Activated CD4-positive, alpha-beta T cell treated with anti-CD3 and anti-CD28 coated beads, Interleukin-2, amount 10 ng/mL, durations not matched to agents 24 days and 14 days (primary cell): ENCODE results near the gene PTPRN2. TPM values are rescaled to one million over a fixed set of nuclear protein-coding genes. Genes with fewer than 3 reads are reported as not detected.

ENCODE experiments used
- DNase-seq: peaks from one replicate; pipeline ENCODE4 v3.0.0; 2022
- H3K27ac Mint-ChIP-seq: one replicate; pipeline ENCODE4 v1.8.0; 2022; ENCODE audit warnings: mild to moderate bottlenecking, mixed read lengths
- H3K27me3 Mint-ChIP-seq: one replicate; pipeline ENCODE4 v1.8.0; 2022; ENCODE audit warnings: mixed read lengths
- H3K36me3 Mint-ChIP-seq: one replicate; pipeline ENCODE4 v1.8.0; 2022; ENCODE audit warnings: low read depth, mild to moderate bottlenecking, mixed read lengths
- H3K4me1 Mint-ChIP-seq: one replicate; pipeline ENCODE4 v1.8.0; 2021; ENCODE audit warnings: mixed read lengths
- H3K4me3 Mint-ChIP-seq: one replicate; pipeline ENCODE4 v1.8.0; 2022; ENCODE audit warnings: mild to moderate bottlenecking, moderate library complexity, mixed read lengths
- H3K9me3 Mint-ChIP-seq: one replicate; pipeline ENCODE4 v1.8.0; 2021; ENCODE audit warnings: mixed read lengths
- intact Hi-C: fragments of 100-400 bp; cut with micrococcal nuclease; formaldehyde crosslinking; loops from one replicate; pipeline ENCODE4 v1.15.1; 2023
- total RNA-seq: library from RNA; stranded (reverse); gene quantifications from 2 replicates; pipeline ENCODE4 v1.2.3, GENCODE V29; 2022

PTPRN2 gene
- total RNA-seq, 1 donor from 2014 or later, result 0.33 TPM

DNA sequence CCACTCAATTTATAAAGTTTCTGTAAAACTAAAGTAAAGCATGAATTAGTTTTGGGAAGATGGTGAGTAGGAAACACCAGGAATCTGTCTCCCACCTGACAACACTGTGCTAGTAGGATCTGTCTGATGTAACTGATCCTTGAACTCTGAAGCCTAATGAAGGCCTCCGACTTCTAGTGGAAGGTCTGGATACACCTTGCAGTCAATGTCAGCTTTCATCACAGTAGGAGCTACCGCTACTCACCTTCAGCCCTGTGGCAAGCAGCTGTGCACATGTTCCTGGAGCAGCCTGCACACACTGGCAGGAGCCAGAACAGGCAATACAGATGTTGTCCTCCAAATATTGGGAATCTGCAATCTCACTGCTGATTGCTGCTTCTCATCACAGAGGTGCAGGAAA, 471.4 kb downstream of the PTPRN2 start:
- DNase-seq, result no peak
- Mint-ChIP-seq H3K4me3 (no peak overlapping the region), H3K27me3 (no peaks in the 10 kb centered on the region), H3K36me3 (no peaks in the 10 kb centered on the region), H3K27ac (no peak overlapping the region), H3K4me1 (no peaks in the 10 kb centered on the region), H3K9me3 (peaks cover 9% of the 10 kb centered on the region)
- intact Hi-C loops, result no loop called here

DNA sequence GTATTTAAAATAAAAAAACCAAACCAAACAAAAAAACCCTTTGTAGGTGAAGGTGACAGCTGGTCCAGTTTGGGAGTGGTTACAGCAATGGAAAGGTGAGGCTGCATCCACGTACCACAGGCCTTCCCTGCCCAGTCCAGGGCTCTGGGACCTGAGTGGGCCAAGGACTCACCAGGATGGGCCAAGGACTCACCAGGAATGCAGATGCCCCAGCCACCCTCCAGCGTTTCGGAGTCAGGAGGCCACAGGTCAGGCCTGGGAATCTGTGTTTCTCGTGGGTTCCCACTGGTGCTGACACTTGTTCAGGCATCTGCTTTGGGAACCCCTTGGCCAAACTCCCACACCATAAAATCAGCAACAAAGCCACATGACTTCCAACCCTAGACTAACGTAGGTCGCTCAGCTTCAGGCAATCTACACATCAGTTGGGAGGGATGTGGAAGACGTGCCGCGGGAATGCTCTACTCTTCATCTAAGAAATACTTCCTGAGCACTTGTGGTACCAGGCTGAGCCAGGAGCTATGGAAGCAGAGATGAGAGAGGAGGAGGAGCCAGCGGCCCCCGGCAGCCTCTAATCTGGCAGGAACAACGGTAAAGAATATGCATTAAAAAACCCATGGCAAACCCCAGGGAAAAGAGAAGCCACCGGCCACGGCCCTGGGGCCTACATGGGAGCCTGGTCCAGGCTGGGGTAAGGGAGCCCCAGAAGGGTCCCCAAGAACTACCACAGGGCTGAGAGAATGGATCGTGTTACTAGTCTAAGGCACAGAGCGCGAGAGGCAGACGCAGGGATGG, 473.4 kb downstream of the PTPRN2 start:
- Mint-ChIP-seq H3K27ac (no peak overlapping the region), H3K9me3 (peaks cover 12% of the 10 kb centered on the region), H3K4me1 (no peaks in the 10 kb centered on the region), H3K36me3 (no peaks in the 10 kb centered on the region), H3K4me3 (no peak overlapping the region), H3K27me3 (no peaks in the 10 kb centered on the region)
- no peak for DNase-seq
- intact Hi-C loops, result no loop called here

DNA sequence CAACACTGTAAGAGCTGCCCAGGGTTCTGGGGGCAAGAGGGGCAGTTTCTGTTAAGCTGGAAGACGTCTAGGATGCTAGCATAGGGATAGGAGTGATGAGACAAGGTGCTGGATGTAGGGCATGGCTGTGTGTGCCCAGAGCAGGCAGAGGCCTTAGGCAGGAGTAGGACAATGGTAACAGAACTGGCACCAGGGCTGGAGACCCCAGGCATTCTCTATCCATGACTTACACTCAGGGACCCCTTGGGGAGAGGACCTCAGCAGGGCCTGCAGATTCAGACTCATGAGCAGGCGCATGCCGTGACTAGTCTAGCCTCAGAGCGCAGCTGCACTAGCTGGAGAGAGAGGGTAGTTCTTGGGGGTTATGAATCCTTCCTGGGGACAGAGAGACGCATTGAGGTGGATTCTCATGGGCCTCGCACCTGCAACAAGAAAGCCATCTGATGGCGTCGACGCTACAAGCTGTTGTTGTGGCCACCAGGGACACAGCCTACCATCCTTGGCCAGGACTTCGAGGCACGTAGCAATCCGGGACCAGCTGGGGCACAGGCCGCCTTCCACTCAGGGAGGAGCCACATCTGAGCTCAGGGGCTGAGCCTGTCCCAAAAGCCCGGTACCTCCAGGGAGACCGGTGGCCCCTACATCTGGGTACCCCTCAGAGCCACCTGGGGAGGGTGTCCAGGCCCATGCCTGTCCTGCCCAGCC, 474.1 kb downstream of the PTPRN2 start:
- H3K4me1 Mint-ChIP-seq, result no peaks in the 10 kb centered on the region
- no peak for DNase-seq
- intact Hi-C loops, result no loop called here

DNA sequence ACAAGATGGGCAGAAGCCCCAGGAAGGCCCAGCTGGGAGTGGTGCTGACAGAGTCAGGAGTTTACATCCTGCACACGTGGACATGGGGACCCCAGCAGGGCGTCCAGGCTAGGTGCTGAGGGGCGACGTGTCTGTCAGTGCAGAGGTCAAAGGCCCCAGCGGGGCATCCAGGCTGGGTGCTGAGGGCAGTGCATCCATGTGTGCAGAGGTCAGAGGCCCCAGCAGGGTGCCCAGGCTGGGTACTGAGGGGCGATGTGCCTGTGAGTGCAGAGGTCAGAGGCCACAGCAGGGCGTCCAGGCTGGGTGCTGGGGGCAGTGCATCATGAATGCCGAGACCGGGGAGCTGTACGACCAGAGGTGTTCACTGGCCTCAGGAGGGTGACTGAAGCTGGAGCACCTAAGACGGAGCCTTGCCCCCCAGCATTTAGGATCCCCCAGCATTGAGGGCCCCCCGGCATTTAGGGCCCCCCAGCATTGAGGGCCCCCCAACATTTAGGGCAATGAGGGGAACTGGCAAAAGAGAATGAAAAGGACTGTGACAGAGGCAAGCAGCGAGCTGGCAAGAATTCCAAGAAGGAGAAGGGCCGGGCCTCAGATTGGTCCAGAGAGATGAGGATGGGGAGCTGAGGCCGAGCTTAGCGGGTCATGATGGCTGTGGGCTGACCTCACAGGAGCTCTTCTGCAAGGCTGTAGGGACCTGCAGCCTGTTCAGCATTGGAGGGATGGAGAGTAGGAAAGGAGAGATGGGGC, 474.9 kb downstream of the PTPRN2 start:
- Mint-ChIP-seq H3K4me3 (no peak overlapping the region), H3K27me3 (no peaks in the 10 kb centered on the region), H3K36me3 (no peaks in the 10 kb centered on the region), H3K9me3 (peaks cover 16% of the 10 kb centered on the region), H3K4me1 (no peaks in the 10 kb centered on the region), H3K27ac (no peak overlapping the region)
- DNase-seq, result no peak
- intact Hi-C loops, result no loop called here

More for the DNA sequence above, 474.1 kb downstream of the PTPRN2 start:
- no peaks in the 10 kb centered on the region for H3K27me3 Mint-ChIP-seq
- H3K9me3 Mint-ChIP-seq, result peaks cover 16% of the 10 kb centered on the region
- no peaks in the 10 kb centered on the region for H3K36me3 Mint-ChIP-seq
- no peak overlapping the region for H3K27ac Mint-ChIP-seq
- H3K4me3 Mint-ChIP-seq, result no peak overlapping the region

DNA sequence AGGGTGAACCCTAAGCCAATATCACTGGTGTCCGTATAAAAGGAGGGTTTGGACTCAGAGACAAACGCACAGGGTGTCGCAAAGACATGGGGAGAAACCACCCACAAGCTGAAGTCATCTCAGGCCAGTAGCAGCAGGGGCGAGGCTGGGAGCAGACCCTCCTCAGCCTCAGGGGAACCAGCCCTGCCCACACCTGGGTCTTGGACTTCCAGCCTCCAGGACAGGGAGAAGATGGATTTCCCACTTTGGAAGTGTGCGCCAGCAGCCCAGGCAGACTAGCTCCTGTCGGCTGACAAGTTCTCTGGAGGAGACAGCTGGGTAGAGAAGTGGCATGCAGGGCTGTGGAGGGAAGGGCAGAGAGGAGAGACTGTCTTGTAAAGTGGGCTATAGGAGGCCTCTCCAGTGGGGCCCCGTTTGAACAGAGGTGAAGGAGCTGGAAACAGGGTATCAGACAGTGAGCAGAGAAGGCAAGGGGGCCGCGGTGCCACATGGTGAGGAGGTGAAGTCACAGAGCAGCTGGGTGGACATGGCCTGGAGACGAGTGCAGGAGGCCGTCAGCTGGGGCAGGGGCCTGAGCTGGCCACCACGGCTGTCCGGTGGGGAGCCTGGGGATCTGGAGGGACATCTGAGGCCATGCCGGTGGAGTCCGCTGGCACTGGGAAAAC, 475.6 kb downstream of the PTPRN2 start:
- intact Hi-C loops, result no loop called here
- Mint-ChIP-seq H3K4me3 (no peak overlapping the region), H3K9me3 (peaks cover 16% of the 10 kb centered on the region), H3K36me3 (no peaks in the 10 kb centered on the region), H3K4me1 (no peaks in the 10 kb centered on the region), H3K27me3 (no peaks in the 10 kb centered on the region), H3K27ac (no peak overlapping the region)
- no peak for DNase-seq

DNA sequence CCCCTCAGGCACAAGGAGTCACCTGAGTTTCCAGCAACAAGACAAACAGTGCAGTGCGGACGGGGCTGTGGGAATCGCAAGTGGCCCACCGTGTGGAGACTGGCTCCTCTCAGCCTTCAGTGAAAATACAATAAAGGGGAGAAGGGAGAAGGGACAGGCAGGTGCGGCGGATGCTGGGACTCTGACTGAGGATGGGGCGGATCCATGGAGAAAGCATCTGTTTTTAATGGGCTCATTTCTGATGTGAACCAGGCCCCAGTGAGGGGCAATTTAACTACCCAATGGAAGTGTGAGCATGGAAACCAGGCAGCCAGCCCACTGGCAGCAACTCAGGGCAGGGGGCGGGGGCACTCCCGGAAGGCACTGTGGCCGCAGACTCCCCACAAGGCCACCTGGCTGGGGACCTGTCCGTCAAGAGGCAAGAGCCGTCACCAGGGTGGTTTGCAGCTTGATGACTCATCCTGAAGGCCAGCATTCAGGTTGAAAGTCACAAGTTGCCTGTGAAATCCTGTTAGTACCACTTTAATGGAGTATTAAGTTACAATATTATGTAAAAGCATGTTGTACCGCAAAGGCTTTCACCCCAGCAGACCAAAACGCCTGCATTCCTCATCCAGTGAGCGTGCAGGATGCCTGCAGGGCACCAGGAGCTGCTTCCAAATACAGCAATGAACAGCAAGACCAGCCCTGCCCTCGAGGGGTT, 476.4 kb downstream of the PTPRN2 start:
- H3K9me3 Mint-ChIP-seq, result peaks cover 16% of the 10 kb centered on the region
- H3K36me3 Mint-ChIP-seq, result no peaks in the 10 kb centered on the region

DNA sequence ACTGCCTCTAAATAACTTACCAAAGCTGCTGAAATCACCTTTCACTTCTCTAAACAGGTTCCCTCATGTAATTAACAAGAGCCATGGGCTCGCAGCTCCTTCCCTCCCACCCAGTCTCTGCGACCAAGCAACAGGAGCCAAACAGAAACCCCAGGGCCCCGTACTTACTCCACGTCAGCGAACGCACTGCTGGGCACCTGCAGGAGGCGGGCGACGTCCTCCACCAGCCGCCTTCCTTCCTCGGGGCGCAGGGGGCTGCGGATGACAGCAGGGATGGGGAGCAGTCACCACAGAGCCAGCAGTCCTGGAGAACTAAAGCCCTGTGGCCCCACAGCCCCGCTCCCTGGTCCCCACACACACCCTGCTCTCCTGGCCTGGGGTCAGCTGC, 477.0 kb downstream of the PTPRN2 start:
- Mint-ChIP-seq H3K27ac (no peak overlapping the region), H3K4me3 (no peak overlapping the region), H3K9me3 (peaks cover 16% of the 10 kb centered on the region), H3K36me3 (no peaks in the 10 kb centered on the region), H3K4me1 (no peaks in the 10 kb centered on the region), H3K27me3 (no peaks in the 10 kb centered on the region)
- intact Hi-C loops, result no loop called here
- DNase-seq, result no peak

More for the DNA sequence above, 476.4 kb downstream of the PTPRN2 start:
- Mint-ChIP-seq H3K4me1 (no peaks in the 10 kb centered on the region), H3K27me3 (no peaks in the 10 kb centered on the region), H3K4me3 (no peak overlapping the region), H3K27ac (no peak overlapping the region)
- intact Hi-C loops, result no loop called here
- no peak for DNase-seq

DNA sequence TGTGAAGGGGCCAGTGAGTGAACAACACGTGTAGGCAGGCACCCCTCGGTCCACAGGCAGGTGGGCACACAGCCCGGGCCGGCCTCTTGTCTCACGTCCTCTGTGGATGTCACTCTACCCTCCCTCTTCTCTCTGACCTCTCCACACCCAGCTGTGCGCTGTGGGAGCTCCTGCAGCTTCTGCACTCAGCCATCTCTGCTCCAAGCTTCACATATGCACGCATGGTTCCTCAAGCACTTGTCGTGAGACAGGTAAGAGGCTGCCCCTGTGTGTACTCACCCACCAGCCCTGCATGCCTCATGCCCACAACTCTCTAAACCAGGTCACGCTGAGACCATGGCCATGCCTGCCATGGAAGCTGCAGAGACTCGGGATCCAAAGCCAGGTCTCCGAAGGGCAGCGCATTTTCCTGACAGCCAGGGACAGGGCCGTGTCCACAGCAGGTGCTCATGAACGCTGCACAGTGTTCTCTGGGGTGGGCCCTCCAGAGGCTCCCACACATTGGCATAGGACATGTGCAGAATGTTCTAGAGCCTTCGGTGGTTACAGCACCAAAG, 477.5 kb downstream of the PTPRN2 start:
- Mint-ChIP-seq H3K4me1 (no peaks in the 10 kb centered on the region), H3K27ac (no peak overlapping the region), H3K27me3 (no peaks in the 10 kb centered on the region), H3K36me3 (no peaks in the 10 kb centered on the region), H3K4me3 (no peak overlapping the region), H3K9me3 (peaks cover 15% of the 10 kb centered on the region)
- intact Hi-C loops, result no loop called here
- no peak for DNase-seq

DNA sequence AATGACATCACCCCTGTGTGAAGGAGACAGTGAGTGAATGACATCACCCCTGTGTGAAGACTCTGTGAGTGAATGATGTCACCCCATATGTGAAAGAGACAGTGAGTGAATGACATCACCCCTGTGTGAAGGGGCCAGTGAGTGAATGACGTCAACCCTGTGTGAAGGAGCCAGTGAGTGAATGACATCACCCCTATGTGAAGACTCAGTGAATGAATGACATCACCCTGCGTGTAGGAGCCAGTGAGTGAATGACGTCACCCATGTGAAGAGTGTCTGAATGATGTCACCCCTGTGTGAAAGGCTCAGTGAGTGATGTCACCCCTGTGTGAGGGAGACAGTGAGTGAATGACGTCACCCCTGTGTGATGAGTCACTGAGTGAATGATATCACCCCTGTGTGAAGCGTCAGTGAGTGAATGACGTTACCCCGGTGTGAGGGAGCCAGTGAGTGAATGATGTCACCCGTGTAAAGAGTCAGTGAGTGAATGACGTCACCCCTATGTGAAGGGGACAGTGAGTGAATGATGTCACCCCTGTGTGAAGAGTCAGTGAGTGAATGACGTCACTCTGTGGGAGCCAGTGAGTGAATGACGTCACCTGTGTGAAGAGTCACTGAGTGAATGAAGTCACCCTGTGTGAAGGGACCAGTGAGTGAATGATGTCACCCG, 478.1 kb downstream of the PTPRN2 start:
- no peak overlapping the region for H3K4me3 Mint-ChIP-seq
- DNase-seq, result no peak
- no peaks in the 10 kb centered on the region for H3K36me3 Mint-ChIP-seq
- H3K4me1 Mint-ChIP-seq, result no peaks in the 10 kb centered on the region
- no peak overlapping the region for H3K27ac Mint-ChIP-seq
- no peaks in the 10 kb centered on the region for H3K27me3 Mint-ChIP-seq
- H3K9me3 Mint-ChIP-seq, result peaks cover 12% of the 10 kb centered on the region
- intact Hi-C loops, result no loop called here

DNA sequence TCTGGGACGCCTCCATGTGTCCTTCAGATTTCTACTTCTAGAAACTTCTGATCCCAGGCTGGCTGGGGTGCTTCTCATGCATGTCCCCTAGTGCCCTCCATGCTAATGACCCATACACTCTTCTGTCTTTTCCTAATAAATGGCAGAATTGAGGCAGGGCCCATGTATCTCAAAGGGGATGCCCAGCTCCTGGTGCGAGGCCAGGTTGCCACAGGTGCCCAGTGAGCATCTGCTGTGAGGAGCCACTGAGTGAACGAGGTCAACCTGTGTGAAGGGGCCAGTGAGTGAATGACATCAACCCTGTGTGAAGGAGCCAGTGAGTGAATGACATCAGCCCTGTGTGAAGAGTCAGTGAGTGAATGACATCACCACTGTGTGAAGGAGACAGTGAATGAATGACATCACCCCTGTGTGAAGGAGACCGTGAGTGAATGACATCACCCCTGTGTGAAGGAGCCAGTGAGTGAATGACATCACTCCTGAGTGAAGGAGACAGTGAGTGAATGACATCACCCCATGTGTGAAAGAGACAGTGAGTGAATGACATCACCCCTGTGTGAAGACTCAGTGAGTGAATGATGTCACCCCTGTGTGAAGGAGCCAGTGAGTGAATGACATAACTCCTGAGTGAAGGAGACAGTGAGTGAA, 478.9 kb downstream of the PTPRN2 start:
- no peak for DNase-seq
- Mint-ChIP-seq H3K4me1 (no peaks in the 10 kb centered on the region), H3K27me3 (no peaks in the 10 kb centered on the region), H3K36me3 (no peaks in the 10 kb centered on the region), H3K9me3 (peaks cover 12% of the 10 kb centered on the region), H3K27ac (no peak overlapping the region), H3K4me3 (no peak overlapping the region)
- intact Hi-C loops, result no loop called here

DNA sequence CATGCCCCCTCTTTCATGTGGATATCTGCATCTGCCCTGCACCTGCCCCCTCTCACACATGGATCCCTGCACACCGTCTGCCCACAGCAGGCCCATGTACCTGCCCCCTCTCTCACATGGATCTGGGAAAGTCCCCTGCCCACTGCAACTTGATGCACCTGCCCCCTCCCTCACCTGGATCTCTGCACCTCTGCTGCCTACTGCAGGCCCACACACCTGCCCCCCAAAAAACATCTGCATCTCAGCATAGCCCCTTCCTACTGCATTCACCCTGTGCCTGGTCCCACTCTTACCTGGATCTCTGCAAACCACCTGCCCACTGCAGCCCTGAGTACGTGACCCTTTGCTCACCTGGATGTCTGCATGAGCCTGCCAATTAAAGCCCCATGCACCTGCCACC, 479.8 kb downstream of the PTPRN2 start:
- Mint-ChIP-seq H3K9me3 (peaks cover 12% of the 10 kb centered on the region), H3K4me1 (no peaks in the 10 kb centered on the region), H3K27me3 (no peaks in the 10 kb centered on the region), H3K36me3 (no peaks in the 10 kb centered on the region), H3K4me3 (no peak overlapping the region), H3K27ac (no peak overlapping the region)
- intact Hi-C loops, result no loop called here
- no peak for DNase-seq

DNA sequence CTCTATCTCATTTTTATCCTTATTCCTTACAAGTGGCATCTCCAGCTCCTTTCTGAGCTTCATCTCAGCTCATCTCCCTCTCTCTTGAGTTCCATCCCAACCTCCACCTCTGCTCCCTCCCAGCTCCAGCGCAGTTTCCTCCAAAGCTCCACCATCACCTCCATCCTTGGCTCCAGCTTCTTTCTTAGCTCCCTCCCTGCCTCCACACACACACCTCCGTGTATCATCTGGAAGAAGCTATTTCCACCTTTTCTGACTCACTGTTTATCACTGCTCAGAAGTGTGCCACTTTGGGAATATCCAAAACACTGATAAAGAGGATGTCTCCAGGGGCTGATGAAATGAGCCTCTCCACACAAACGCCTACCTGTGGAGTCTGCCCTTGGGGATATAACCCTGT, 481.4 kb downstream of the PTPRN2 start:
- no peak overlapping the region for H3K27ac Mint-ChIP-seq
- no peak overlapping the region for H3K4me3 Mint-ChIP-seq
- peaks cover 12% of the 10 kb centered on the region for H3K9me3 Mint-ChIP-seq
- H3K27me3 Mint-ChIP-seq, result no peaks in the 10 kb centered on the region
- no peaks in the 10 kb centered on the region for H3K36me3 Mint-ChIP-seq
- DNase-seq, result no peak
- no peaks in the 10 kb centered on the region for H3K4me1 Mint-ChIP-seq
- intact Hi-C loops, result no loop called here
